Tibial nerve (tissue), 4 donors: ENCODE data around the gene KRT36. TPM values are rescaled to one million over a fixed set of nuclear protein-coding genes. Genes with fewer than 3 reads are reported as not detected.
A peak's percentile ranks its signal among the peaks of the same experiment; 100 is the strongest.

ENCODE experiments used
- DNase-seq, 2 donors: peaks; one replicate each; pipeline ENCODE4 v3.0.0-alpha.2; 2019; ENCODE audit warnings: low spot score in 2 of 2
- H3K27ac ChIP-seq, 4 donors: fragments of 200-600 bp; sonication (generic) in 3 of 4; one replicate each; pipeline ENCODE4 v1.5.1; 2017 to 2019; ENCODE audit warnings: mild to moderate bottlenecking in 1 of 4
- H3K27me3 ChIP-seq, 2 donors: fragments of 200-600 bp; sonication (generic) in 1 of 2; one replicate each; pipeline versions ENCODE4 v1.5.1 to v1.6.0; 2017 to 2019
- H3K36me3 ChIP-seq, 3 donors: fragments of 200-600 bp; sonication (generic); one replicate each; pipeline ENCODE4 v1.5.1; 2018 to 2019
- H3K4me1 ChIP-seq, 4 donors: fragments of 200-600 bp; sonication (generic) in 3 of 4; one replicate each; pipeline ENCODE4 v1.5.1; 2017 to 2019
- H3K4me3 ChIP-seq, 4 donors: fragments of 200-600 bp; sonication (generic) in 3 of 4; one replicate each; pipeline ENCODE4 v1.5.1; 2017 to 2019; ENCODE audit warnings: mild to moderate bottlenecking in 1 of 4, moderate library complexity in 1 of 4
- H3K9me3 ChIP-seq, 4 donors: fragments of 200-600 bp; sonication (generic) in 3 of 4; one replicate each; pipeline ENCODE4 v1.5.1; 2017 to 2019
- CTCF ChIP-seq, 5 experiments: fragments of 200-600 bp in 3 of 5; fragments of 450-650 bp in 2 of 5; sonication (generic) in 3 of 5; IDR thresholded peaks; one replicate each; pipeline ENCODE4 v1.5.1; 2016 to 2019; ENCODE audit warnings: antibody characterized with exemption in 5 of 5, mild to moderate bottlenecking in 3 of 5, moderate library complexity in 2 of 5
- EP300 ChIP-seq, 2 donors: sonication (generic); formaldehyde crosslinking; IDR thresholded peaks; one replicate each; pipeline ENCODE4 v1.6.1; 2017; ENCODE audit warnings: antibody characterized with exemption in 2 of 2, mild to moderate bottlenecking in 1 of 2
- POLR2A ChIP-seq, 2 donors: fragments of 450-650 bp; IDR thresholded peaks; one replicate each; pipeline ENCODE4 v1.6.1; 2017; ENCODE audit warnings: antibody characterized with exemption in 2 of 2, mild to moderate bottlenecking in 2 of 2, moderate library complexity in 2 of 2
- WGBS, 2 donors: methylation state at CpG; one replicate each; pipeline ENCODE4 v1.1.5; 2018; 5-methylcytosine and 5-hydroxymethylcytosine counted together
- total RNA-seq, 4 donors: library from RNA; depleted of rRNA; stranded (reverse); fragments of >200 nt; gene quantifications; one replicate each; pipeline ENCODE4 v1.1.0, GENCODE V29; 2016

KRT36 gene
- total RNA-seq, 4 donors from 2014 or later: 0.42 TPM; not detected in 3

GRCh38 chr17:41532947-41533570, 43.3 kb upstream of the KRT36 start:
- DNase-seq: no peak
- WGBS, 2 donors: 84% methylated on average over 9 of the region's 9 CpGs
- peaks cover 0 to 31% of the 10 kb centered on the region in 2 donors for H3K27me3 ChIP-seq
- peaks cover 0 to 35% (median 3%) of the 10 kb centered on the region in 4 donors for H3K4me1 ChIP-seq
- no peaks in the 10 kb centered on the region for H3K9me3 ChIP-seq
- H3K36me3 ChIP-seq: no peaks in the 10 kb centered on the region
- no peak overlapping the region for H3K27ac ChIP-seq
- no peak overlapping the region for H3K4me3 ChIP-seq
- no peak for TF ChIP-seq CTCF (IDR thresholded peaks at IDR 0.05)
- no peak for TF ChIP-seq POLR2A (IDR thresholded peaks at IDR 0.05)
- TF ChIP-seq EP300 (IDR thresholded peaks at IDR 0.05): no peak

GRCh38 chr17:41531993-41532392, 42.3 kb upstream of the KRT36 start:
- no peaks in the 10 kb centered on the region for H3K36me3 ChIP-seq
- DNase-seq: no peak
- no peaks in the 10 kb centered on the region for H3K9me3 ChIP-seq
- 81 to 83% methylated on average over 1 of the region's 1 CpG for WGBS, 2 donors
- H3K27ac ChIP-seq: no peak overlapping the region
- H3K4me1 ChIP-seq: peaks cover 0 to 46% (median 7%) of the 10 kb centered on the region in 4 donors
- H3K27me3 ChIP-seq: peaks cover 0 to 42% of the 10 kb centered on the region in 2 donors
- no peak overlapping the region for H3K4me3 ChIP-seq
- TF ChIP-seq POLR2A (IDR thresholded peaks at IDR 0.05) (no peak), CTCF (IDR thresholded peaks at IDR 0.05) (no peak), EP300 (IDR thresholded peaks at IDR 0.05) (no peak)

GRCh38 chr17:41530062-41531048, 40.6 kb upstream of the KRT36 start:
- Histone ChIP-seq H3K27ac (peak overlapping the region in 3 of 4 donors; percentile 62 to 74 (median 72)), H3K27me3 (peaks cover 0 to 49% of the 10 kb centered on the region in 2 donors), H3K4me3 (no peak overlapping the region), H3K9me3 (no peaks in the 10 kb centered on the region), H3K36me3 (no peaks in the 10 kb centered on the region), H3K4me1 (peaks cover 0 to 47% (median 7%) of the 10 kb centered on the region in 4 donors)
- 66 to 71% methylated on average over 8 of the region's 8 CpGs for WGBS, 2 donors
- TF ChIP-seq POLR2A (IDR thresholded peaks at IDR 0.05): no peak
- TF ChIP-seq EP300 (IDR thresholded peaks at IDR 0.05): peak in 1 of 2 donors; percentile 52
- no peak for DNase-seq

- no peaks in the 10 kb centered on the region for H3K9me3 ChIP-seq
- no peak for DNase-seq
- H3K4me1 ChIP-seq: peaks cover 0 to 47% (median 7%) of the 10 kb centered on the region in 4 donors
- H3K27me3 ChIP-seq: peaks cover 0 to 49% of the 10 kb centered on the region in 2 donors
- H3K36me3 ChIP-seq: no peaks in the 10 kb centered on the region
- no peak overlapping the region for H3K4me3 ChIP-seq
- no peak for TF ChIP-seq POLR2A (IDR thresholded peaks at IDR 0.05)
- no peak for TF ChIP-seq EP300 (IDR thresholded peaks at IDR 0.05)
- no peak for TF ChIP-seq CTCF (IDR thresholded peaks at IDR 0.05)
- peak overlapping the region in 3 of 4 donors; percentile 62 to 74 (median 72) for H3K27ac ChIP-seq
- 71 to 78% methylated on average over 5 of the region's 5 CpGs for whole genome bisulfite sequencing, 2 donors
These were observed 39.8 kb upstream of the KRT36 start for GRCh38 chr17:41529491-41529915.

- peak overlapping the region in 3 of 4 donors; percentile 72 to 80 (median 74) for H3K27ac ChIP-seq
- 69 to 86% methylated on average over 10 of the region's 10 CpGs for WGBS, 2 donors
- H3K4me3 ChIP-seq: peak overlapping the region in 1 of 4 donors; percentile 50
- no peaks in the 10 kb centered on the region for H3K36me3 ChIP-seq
- TF ChIP-seq EP300 (IDR thresholded peaks at IDR 0.05) (no peak), POLR2A (IDR thresholded peaks at IDR 0.05) (no peak), CTCF (IDR thresholded peaks at IDR 0.05) (no peak)
- no peak for DNase-seq
- H3K27me3 ChIP-seq: peaks cover 0 to 49% of the 10 kb centered on the region in 2 donors
- no peaks in the 10 kb centered on the region for H3K9me3 ChIP-seq
- H3K4me1 ChIP-seq: peaks cover 0 to 47% (median 7%) of the 10 kb centered on the region in 4 donors
These were observed 39.2 kb upstream of the KRT36 start for GRCh38 chr17:41528959-41529353.
